ENCODE measurements around the gene FLNB.

DNA sequence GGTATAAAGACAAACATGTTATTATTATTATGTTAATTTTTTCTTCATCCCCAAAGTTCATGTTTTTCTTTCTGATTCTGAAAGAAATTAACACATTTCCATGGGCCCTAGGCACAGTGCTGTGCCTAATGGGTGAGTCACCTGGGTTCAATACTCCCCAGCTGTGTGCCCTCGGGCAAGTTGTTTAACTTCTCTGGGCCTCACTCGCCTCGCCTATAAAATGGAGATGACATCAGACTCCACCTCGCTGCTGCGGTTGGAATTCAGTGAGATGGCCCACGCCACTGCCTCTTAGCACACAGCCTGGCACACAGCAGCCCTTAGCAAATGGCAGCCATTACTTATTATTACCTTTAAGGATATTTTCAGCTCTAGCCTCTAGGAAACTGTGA lies 179.9 kb downstream of the FLNB start:
- no peak for TF ChIP-seq POLR2A (IDR thresholded peaks at IDR 0.05)
- no peak for TF ChIP-seq EP300 (IDR thresholded peaks at IDR 0.05)
- TF ChIP-seq, protein P1, sequence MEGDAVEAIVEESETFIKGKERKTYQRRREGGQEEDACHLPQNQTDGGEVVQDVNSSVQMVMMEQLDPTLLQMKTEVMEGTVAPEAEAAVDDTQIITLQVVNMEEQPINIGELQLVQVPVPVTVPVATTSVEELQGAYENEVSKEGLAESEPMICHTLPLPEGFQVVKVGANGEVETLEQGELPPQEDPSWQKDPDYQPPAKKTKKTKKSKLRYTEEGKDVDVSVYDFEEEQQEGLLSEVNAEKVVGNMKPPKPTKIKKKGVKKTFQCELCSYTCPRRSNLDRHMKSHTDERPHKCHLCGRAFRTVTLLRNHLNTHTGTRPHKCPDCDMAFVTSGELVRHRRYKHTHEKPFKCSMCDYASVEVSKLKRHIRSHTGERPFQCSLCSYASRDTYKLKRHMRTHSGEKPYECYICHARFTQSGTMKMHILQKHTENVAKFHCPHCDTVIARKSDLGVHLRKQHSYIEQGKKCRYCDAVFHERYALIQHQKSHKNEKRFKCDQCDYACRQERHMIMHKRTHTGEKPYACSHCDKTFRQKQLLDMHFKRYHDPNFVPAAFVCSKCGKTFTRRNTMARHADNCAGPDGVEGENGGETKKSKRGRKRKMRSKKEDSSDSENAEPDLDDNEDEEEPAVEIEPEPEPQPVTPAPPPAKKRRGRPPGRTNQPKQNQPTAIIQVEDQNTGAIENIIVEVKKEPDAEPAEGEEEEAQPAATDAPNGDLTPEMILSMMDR (IDR thresholded peaks at IDR 0.05), result no peak
